ENCODE results near the gene SCN4B.

- TF ChIP-seq, protein P1, sequence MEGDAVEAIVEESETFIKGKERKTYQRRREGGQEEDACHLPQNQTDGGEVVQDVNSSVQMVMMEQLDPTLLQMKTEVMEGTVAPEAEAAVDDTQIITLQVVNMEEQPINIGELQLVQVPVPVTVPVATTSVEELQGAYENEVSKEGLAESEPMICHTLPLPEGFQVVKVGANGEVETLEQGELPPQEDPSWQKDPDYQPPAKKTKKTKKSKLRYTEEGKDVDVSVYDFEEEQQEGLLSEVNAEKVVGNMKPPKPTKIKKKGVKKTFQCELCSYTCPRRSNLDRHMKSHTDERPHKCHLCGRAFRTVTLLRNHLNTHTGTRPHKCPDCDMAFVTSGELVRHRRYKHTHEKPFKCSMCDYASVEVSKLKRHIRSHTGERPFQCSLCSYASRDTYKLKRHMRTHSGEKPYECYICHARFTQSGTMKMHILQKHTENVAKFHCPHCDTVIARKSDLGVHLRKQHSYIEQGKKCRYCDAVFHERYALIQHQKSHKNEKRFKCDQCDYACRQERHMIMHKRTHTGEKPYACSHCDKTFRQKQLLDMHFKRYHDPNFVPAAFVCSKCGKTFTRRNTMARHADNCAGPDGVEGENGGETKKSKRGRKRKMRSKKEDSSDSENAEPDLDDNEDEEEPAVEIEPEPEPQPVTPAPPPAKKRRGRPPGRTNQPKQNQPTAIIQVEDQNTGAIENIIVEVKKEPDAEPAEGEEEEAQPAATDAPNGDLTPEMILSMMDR (optimal IDR thresholded peaks at IDR 0.05 in 1 of 3, IDR thresholded peaks at IDR 0.05 in 1 of 3, conservative IDR thresholded peaks at IDR 0.05 in 1 of 3; ENCODE audit: extremely low read depth in 1 of 3, insufficient read depth in 2 of 3, low read length in 3 of 3) = no peak
- TF ChIP-seq EZH2 (IDR thresholded peaks at IDR 0.05; ENCODE audit: low read length) = no peak
Measured at GRCh38 chr11:118120793-118121192, 31.8 kb downstream of the SCN4B start.
